ENCODE results near the gene ZNF497. TPM values are rescaled to one million over a fixed set of nuclear protein-coding genes. Genes with fewer than 3 reads are reported as not detected.
"Not testable (repeated sequence)": the region's sequence is repeated elsewhere in the genome, so short reads cannot be mapped to it uniquely, and the experiment has no call there.

Gene ZNF497
- total and polyA plus RNA-seq, 3 experiments from 2014 or later: 1.0 to 1.7 (median 1.7) TPM

- no peaks in the 10 kb centered on the region for H3K9me3 Mint-ChIP-seq
- H3K27ac ChIP-seq (ENCODE audit: low read depth, low read length): peak within 1 kb of the TSS; percentile 83
- no peaks in the 10 kb centered on the region for H3K36me3 ChIP-seq (ENCODE audit: insufficient read depth, low read length)
- H3K36me3 Mint-ChIP-seq: peaks cover 0 to 4% (median 0%) of the 10 kb centered on the region in 3 donors
- peak within 1 kb of the TSS; percentile 87 to 98 (median 93) for H3K4me3 Mint-ChIP-seq
- peak within 1 kb of the TSS; percentile 93 to 100 (median 97) for H3K27ac Mint-ChIP-seq
- H3K4me3 ChIP-seq (ENCODE audit: low read length): peak within 1 kb of the TSS; percentile 70
- H3K27me3 Mint-ChIP-seq: peaks cover 0 to 1% of the 10 kb centered on the region in 2 donors
- H3K4me1 Mint-ChIP-seq: peaks cover 17 to 40% (median 26%) of the 10 kb centered on the region in 3 donors
- peaks cover 25% of the 10 kb centered on the region for H3K4me1 ChIP-seq (ENCODE audit: insufficient read depth, low read length)
- no peaks in the 10 kb centered on the region for H3K27me3 ChIP-seq (ENCODE audit: insufficient read depth, low read length, poor library complexity, severe bottlenecking)
- peak; percentile 96 to 100 (median 99) for DNase-seq
- ChIA-PET POLR2A (interaction anchor here (1.0 to 1.4 kb wide), 4 partner anchors 18 to 27 kb away, joined by 3 to 11 read pairs (median 6); partner anchors contain the start of genes ZNF497 and ZNF584), CTCF (interaction anchor here (1.1 to 1.5 kb wide), 2 partner anchors 17 to 18 kb away, joined by 3 to 5 read pairs; partner anchors contain the start of gene ZNF497)
- H3K9me3 ChIP-seq (ENCODE audit: low read length): no peaks in the 10 kb centered on the region
Observed at GRCh38 chr19:58380662-58381459, 18.3 kb upstream of the ZNF497 start, which contains the start of gene ZNF837. TSS of gene ZNF837 (minus strand) at chr19:58381030. CDS start at chr19:58369332, 11,698 bp downstream.

GRCh38 chr19:58380037-58380661, 17.6 kb upstream of the ZNF497 start:
- peaks cover 0 to 4% (median 0%) of the 10 kb centered on the region in 3 donors for H3K36me3 Mint-ChIP-seq
- H3K4me1 Mint-ChIP-seq: peaks cover 17 to 33% (median 21%) of the 10 kb centered on the region in 3 donors
- no peaks in the 10 kb centered on the region for H3K27me3 Mint-ChIP-seq
- Histone ChIP-seq H3K9me3 (ENCODE audit: low read length) (no peaks in the 10 kb centered on the region), H3K27ac (ENCODE audit: low read depth, low read length) (peak overlapping the region; percentile 83), H3K4me3 (ENCODE audit: low read length) (peak overlapping the region; percentile 70), H3K36me3 (ENCODE audit: insufficient read depth, low read length) (no peaks in the 10 kb centered on the region), H3K27me3 (ENCODE audit: insufficient read depth, low read length, poor library complexity, severe bottlenecking) (no peaks in the 10 kb centered on the region), H3K4me1 (ENCODE audit: insufficient read depth, low read length) (peaks cover 18% of the 10 kb centered on the region)
- no peaks in the 10 kb centered on the region for H3K9me3 Mint-ChIP-seq
- H3K27ac Mint-ChIP-seq: peak overlapping the region; percentile 92 to 100 (median 97)
- peak overlapping the region; percentile 87 to 98 (median 93) for H3K4me3 Mint-ChIP-seq
- no peak for DNase-seq
- ChIA-PET POLR2A (interaction anchor here (1.2 kb wide), 1 partner anchor 17 kb away, joined by 9 read pairs; the partner anchor contains the start of gene ZNF497), CTCF (interaction anchor here (1.0 to 1.5 kb wide), 2 partner anchors 17 to 28 kb away, joined by 3 to 5 read pairs; partner anchors contain the start of genes ZNF497 and ZNF584)

GRCh38 chr19:58379246-58379645, 16.7 kb upstream of the ZNF497 start:
- CTCF ChIA-PET: interaction anchor here (1.0 to 1.5 kb wide), 2 partner anchors 16 to 29 kb away, joined by 3 to 5 read pairs; partner anchors contain the start of genes ZNF497 and ZNF584
- Histone ChIP-seq H3K9me3 (ENCODE audit: low read length) (no peaks in the 10 kb centered on the region), H3K4me3 (ENCODE audit: low read length) (no peak overlapping the region), H3K27me3 (ENCODE audit: insufficient read depth, low read length, poor library complexity, severe bottlenecking) (no peaks in the 10 kb centered on the region), H3K36me3 (ENCODE audit: insufficient read depth, low read length) (no peaks in the 10 kb centered on the region), H3K4me1 (ENCODE audit: insufficient read depth, low read length) (peaks cover 18% of the 10 kb centered on the region), H3K27ac (ENCODE audit: low read depth, low read length) (no peak overlapping the region)
- no peak for DNase-seq
- Mint-ChIP-seq H3K4me1 (peaks cover 17 to 31% (median 21%) of the 10 kb centered on the region in 3 donors), H3K36me3 (peaks cover 0 to 4% (median 0%) of the 10 kb centered on the region in 3 donors), H3K27ac (peak overlapping the region in 7 of 8 donors; percentile 92 to 99 (median 96)), H3K27me3 (no peaks in the 10 kb centered on the region), H3K9me3 (no peaks in the 10 kb centered on the region), H3K4me3 (peak overlapping the region; percentile 61 to 94 (median 87))
- POLR2A ChIA-PET: interaction anchor here (1.2 kb wide), 1 partner anchor 16 kb away, joined by 9 read pairs; the partner anchor contains the start of gene ZNF497

GRCh38 chr19:58376724-58377123, 14.2 kb upstream of the ZNF497 start:
- POLR2A ChIA-PET: interaction anchor here (0.9 kb wide), 1 partner anchor 29 kb away, joined by 3 read pairs; no protein-coding TSS in a partner anchor
- H3K36me3 Mint-ChIP-seq, CTCF ChIA-PET: not testable (repeated sequence)

DNA sequence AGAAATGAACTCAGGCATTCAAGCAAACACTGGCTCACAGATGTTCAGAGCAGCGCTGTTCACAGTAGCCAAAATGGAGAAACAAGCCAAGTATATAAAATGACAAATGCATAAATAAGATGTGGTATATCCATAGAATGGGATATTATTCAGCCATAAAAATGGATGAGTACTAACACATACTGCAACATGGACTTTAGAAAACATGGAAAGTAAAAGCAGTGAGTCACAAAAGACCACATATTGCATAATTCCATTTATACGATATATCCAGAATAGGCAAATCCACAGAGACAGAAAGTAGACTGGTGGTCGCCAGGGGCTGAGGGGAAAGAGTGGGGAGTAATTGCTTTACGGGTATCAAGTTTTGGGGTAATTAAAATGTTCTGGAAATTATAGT, 11.6 kb upstream of the ZNF497 start:
- Histone ChIP-seq H3K4me3 (ENCODE audit: low read length) (no peak overlapping the region), H3K36me3 (ENCODE audit: insufficient read depth, low read length) (no peaks in the 10 kb centered on the region), H3K9me3 (ENCODE audit: low read length) (no peaks in the 10 kb centered on the region), H3K27ac (ENCODE audit: low read depth, low read length) (no peak overlapping the region), H3K27me3 (ENCODE audit: insufficient read depth, low read length, poor library complexity, severe bottlenecking) (no peaks in the 10 kb centered on the region), H3K4me1 (ENCODE audit: insufficient read depth, low read length) (peaks cover under 1% of the 10 kb centered on the region)
- ChIA-PET CTCF (interaction anchor here (0.9 kb wide), 1 partner anchor 11 kb away, joined by 3 read pairs; the partner anchor contains the start of gene ZNF497), POLR2A (no interaction called here)
- DNase-seq: no peak
- peak overlapping the region in 1 of 7 donors; percentile 34 for H3K4me3 Mint-ChIP-seq
- H3K27me3 Mint-ChIP-seq: no peaks in the 10 kb centered on the region
- H3K36me3 Mint-ChIP-seq: no peaks in the 10 kb centered on the region
- peak overlapping the region in 1 of 8 donors; percentile 67 for H3K27ac Mint-ChIP-seq
- H3K4me1 Mint-ChIP-seq: peaks cover 0 to 4% (median 0%) of the 10 kb centered on the region in 3 donors
- H3K9me3 Mint-ChIP-seq: no peaks in the 10 kb centered on the region

More at GRCh38 chr19:58376724-58377123, 14.2 kb upstream of the ZNF497 start:
- H3K27me3 Mint-ChIP-seq; H3K27ac ChIP-seq (ENCODE audit: low read depth, low read length); DNase-seq; H3K36me3 ChIP-seq (ENCODE audit: insufficient read depth, low read length); H3K4me3 ChIP-seq (ENCODE audit: low read length); H3K27me3 ChIP-seq (ENCODE audit: insufficient read depth, low read length, poor library complexity, severe bottlenecking); H3K9me3 ChIP-seq (ENCODE audit: low read length); H3K4me3 Mint-ChIP-seq; H3K9me3 Mint-ChIP-seq: not testable (repeated sequence)
- Mint-ChIP-seq H3K4me1 (peaks cover 12 to 22% (median 15%) of the 10 kb centered on the region in 3 donors), H3K27ac (peak overlapping the region in 2 of 8 donors; percentile 19 to 69)
- peaks cover 12% of the 10 kb centered on the region for H3K4me1 ChIP-seq (ENCODE audit: insufficient read depth, low read length)

- Mint-ChIP-seq H3K4me3 (no peak overlapping the region), H3K27me3 (no peaks in the 10 kb centered on the region), H3K36me3 (no peaks in the 10 kb centered on the region), H3K9me3 (no peaks in the 10 kb centered on the region), H3K4me1 (no peaks in the 10 kb centered on the region), H3K27ac (no peak overlapping the region)
- ChIA-PET CTCF (interaction anchor here (1.1 kb wide), 1 partner anchor 9 kb away, joined by 4 read pairs; no protein-coding TSS in a partner anchor), POLR2A (no interaction called here)
- Histone ChIP-seq H3K27ac (ENCODE audit: low read depth, low read length) (no peak overlapping the region), H3K4me3 (ENCODE audit: low read length) (no peak overlapping the region), H3K36me3 (ENCODE audit: insufficient read depth, low read length) (no peaks in the 10 kb centered on the region), H3K4me1 (ENCODE audit: insufficient read depth, low read length) (no peaks in the 10 kb centered on the region), H3K27me3 (ENCODE audit: insufficient read depth, low read length, poor library complexity, severe bottlenecking) (no peaks in the 10 kb centered on the region), H3K9me3 (ENCODE audit: low read length) (no peaks in the 10 kb centered on the region)
- DNase-seq: no peak
Observed at GRCh38 chr19:58372311-58373133, 10.0 kb upstream of the ZNF497 start.

GRCh38 chr19:58368561-58369360, 6.2 kb upstream of the ZNF497 start:
- no peaks in the 10 kb centered on the region for H3K36me3 Mint-ChIP-seq
- Histone ChIP-seq H3K27ac (ENCODE audit: low read depth, low read length) (no peak overlapping the region), H3K9me3 (ENCODE audit: low read length) (no peaks in the 10 kb centered on the region), H3K4me3 (ENCODE audit: low read length) (no peak overlapping the region), H3K4me1 (ENCODE audit: insufficient read depth, low read length) (no peaks in the 10 kb centered on the region), H3K27me3 (ENCODE audit: insufficient read depth, low read length, poor library complexity, severe bottlenecking) (no peaks in the 10 kb centered on the region), H3K36me3 (ENCODE audit: insufficient read depth, low read length) (no peaks in the 10 kb centered on the region)
- H3K27me3 Mint-ChIP-seq: no peaks in the 10 kb centered on the region
- DNase-seq: no peak
- H3K4me3 Mint-ChIP-seq: no peak overlapping the region
- ChIA-PET CTCF (no interaction called here), POLR2A (no interaction called here)
- H3K27ac Mint-ChIP-seq: no peak overlapping the region
- H3K9me3 Mint-ChIP-seq: no peaks in the 10 kb centered on the region
- H3K4me1 Mint-ChIP-seq: no peaks in the 10 kb centered on the region
